HCT116 (cell line): ENCODE measurements around the gene SAG. TPM values are rescaled to one million over a fixed set of nuclear protein-coding genes. Genes with fewer than 3 reads are reported as not detected.
A peak's percentile ranks its signal among the peaks of the same experiment; 100 is the strongest.

Experiments used
- ATAC-seq: fragments of 200-7000 bp; cut with Tn5 transposase; 2 replicates; pipeline ENCODE4 v1.9.1; 2020; ENCODE audit warnings: mild to moderate bottlenecking, moderate library complexity
- BruUV-seq: library from RNA; stranded (reverse); fragments of 400-500 nt; replicated peaks from 2 replicates; lab custom pipeline; 2021; lab: Mats Ljungman, UMichigan
- CTCF ChIA-PET: fragments of 300-600 bp; sonication (Branson Sonifier 250); formaldehyde crosslinking; loops from one replicate; lab custom pipeline; 2021; ENCODE audit warnings: antibody characterized with exemption; lab: Charles Lee
- POLR2A ChIA-PET: fragments of 300-600, 350-600 bp; sonication (Branson Sonifier 250); formaldehyde crosslinking; loops from one replicate; lab custom pipeline; 2021; ENCODE audit warnings: antibody characterized with exemption; lab: Charles Lee
- RAD21 ChIA-PET, 2 experiments: fragments of 300-600 bp; sonication (Branson Sonifier 250); formaldehyde crosslinking; loops; one replicate each; lab custom pipeline; 2023; ENCODE audit warnings: low total read pairs in 2 of 2; ENCODE audit not compliant: uncharacterized antibody in 2 of 2, unreplicated experiment in 2 of 2, low non-redundant PET in 1 of 2; lab: Charles Lee
- DNase-seq: peaks from one replicate; pipeline ENCODE4 v3.0.0-alpha.2; 2010; ENCODE audit warnings: low read depth, low spot score
- H2AFZ ChIP-seq: fragments of 200-600 bp; shearing (Covaris generic), sonication (generic); 2 replicates; pipeline ENCODE4 v1.6.1; 2017; ENCODE audit warnings: low read depth, mixed run types, mixed read lengths, antibody characterized with exemption, low read length; ENCODE audit not compliant: poor library complexity, severe bottlenecking
- H3K27ac ChIP-seq: 2 replicates; pipeline ENCODE4 v1.5.1; 2012; ENCODE audit warnings: low read depth, low read length
- H3K27me3 ChIP-seq: fragments of 200-600 bp; sonication (generic); 2 replicates; pipeline ENCODE4 v1.6.1; 2016; ENCODE audit warnings: mixed run types, low read length, mixed read lengths; ENCODE audit not compliant: insufficient read depth
- H3K36me3 ChIP-seq, 2 experiments: fragments of 200-500 bp in 1 of 2; fragments of 200-600 bp in 1 of 2; sonication (Bioruptor generic) in 1 of 2; sonication (generic) in 1 of 2; 2 replicates each; pipeline versions ENCODE4 v1.5.1 to v1.6.1; 2014 to 2016; ENCODE audit warnings: low read length in 2 of 2, inconsistent platforms in 1 of 2, mixed read lengths in 1 of 2, mixed run types in 1 of 2; ENCODE audit not compliant: insufficient read depth in 2 of 2, control insufficient read depth in 1 of 2
- H3K4me1 ChIP-seq, 2 experiments: fragments of 200-600 bp in 1 of 2; sonication (generic) in 1 of 2; 2 replicates each; pipeline versions ENCODE4 v1.5.1 to v1.6.1; 2012 to 2017; ENCODE audit warnings: low read length in 2 of 2, inconsistent platforms in 1 of 2, mild to moderate bottlenecking in 1 of 2, mixed read lengths in 1 of 2, mixed run types in 1 of 2, moderate library complexity in 1 of 2; ENCODE audit not compliant: insufficient read depth in 2 of 2, control insufficient read depth in 1 of 2
- H3K4me2 ChIP-seq: fragments of 200-600 bp; sonication (generic); 2 replicates; pipeline ENCODE4 v1.6.1; 2017; ENCODE audit warnings: mixed run types, low read length, mixed read lengths
- H3K4me3 ChIP-seq, 2 experiments: fragments of 200-600 bp in 1 of 2; sonication (generic) in 1 of 2; replicated peaks in 1 of 2; 2 replicates each; pipeline ENCODE4 v1.5.1; 2011 to 2016; ENCODE audit warnings: low read length in 2 of 2, control low read depth in 1 of 2, low read depth in 1 of 2, mild to moderate bottlenecking in 1 of 2, mixed read lengths in 1 of 2, mixed run types in 1 of 2
- H3K79me2 ChIP-seq: fragments of 200-600 bp; sonication (generic); 2 replicates; pipeline ENCODE4 v1.6.1; 2017; ENCODE audit warnings: mild to moderate bottlenecking, mixed run types, low read length, moderate library complexity, mixed read lengths; ENCODE audit not compliant: insufficient read depth
- H3K9ac ChIP-seq: fragments of 200-600 bp; sonication (generic); 2 replicates; pipeline ENCODE4 v1.6.1; 2016; ENCODE audit warnings: low read length, mixed read lengths
- H3K9me2 ChIP-seq: fragments of 200-600 bp; sonication (generic), shearing (Covaris generic); 2 replicates; pipeline ENCODE4 v1.6.1; 2017; ENCODE audit warnings: mixed run types, mild to moderate bottlenecking, moderate library complexity; ENCODE audit not compliant: insufficient read depth
- H3K9me3 ChIP-seq, 2 experiments: fragments of 200-500 bp in 1 of 2; fragments of 200-600 bp in 1 of 2; sonication (Bioruptor generic) in 1 of 2; sonication (generic) in 1 of 2; 2 replicates each; pipeline ENCODE4 v1.6.1; 2014 to 2017; ENCODE audit warnings: low read length in 2 of 2, mixed read lengths in 2 of 2, inconsistent platforms in 1 of 2, low read depth in 1 of 2, mild to moderate bottlenecking in 1 of 2, mixed run types in 1 of 2, moderate library complexity in 1 of 2; ENCODE audit not compliant: control insufficient read depth in 1 of 2, insufficient read depth in 1 of 2
- H4K20me1 ChIP-seq: fragments of 200-600 bp; sonication (generic), shearing (Covaris generic); 2 replicates; pipeline ENCODE4 v1.6.1; 2017; ENCODE audit warnings: mixed run types, mild to moderate bottlenecking, moderate library complexity; ENCODE audit not compliant: insufficient read depth
- CBX3 ChIP-seq: IDR thresholded peaks from 2 replicates; pipeline ENCODE4 v1.6.1; 2012; ENCODE audit warnings: low read depth
- CEBPB ChIP-seq: IDR thresholded peaks from 2 replicates; pipeline ENCODE4 v1.6.1; 2012; ENCODE audit warnings: low read depth
- EGR1 ChIP-seq: IDR thresholded peaks from 2 replicates; pipeline ENCODE4 v1.6.1; 2012; ENCODE audit warnings: low read depth
- ELF1 ChIP-seq: IDR thresholded peaks from 2 replicates; pipeline ENCODE4 v1.6.1; 2012; ENCODE audit warnings: low read depth, borderline replicate concordance
- EZH2phosphoT487 ChIP-seq: fragments of 200-600 bp; IDR thresholded peaks from 2 replicates; pipeline ENCODE4 v1.6.1; 2018; ENCODE audit warnings: antibody characterized with exemption, borderline replicate concordance
- POLR2A ChIP-seq: IDR thresholded peaks from 2 replicates; pipeline ENCODE4 v1.7.0; 2011; ENCODE audit warnings: borderline replicate concordance; ENCODE audit not compliant: insufficient read depth, insufficient read length; ENCODE audit errors: extremely low read depth
- RAD21 ChIP-seq: IDR thresholded peaks from 2 replicates; pipeline ENCODE4 v1.6.1; 2012; ENCODE audit warnings: low read depth, mild to moderate bottlenecking
- SRF ChIP-seq: IDR thresholded peaks from 2 replicates; pipeline ENCODE4 v1.6.1; 2012; ENCODE audit warnings: low read depth
- TCF7L2 ChIP-seq: IDR thresholded peaks from 2 replicates; pipeline ENCODE4 v1.7.0; 2011; ENCODE audit warnings: borderline replicate concordance, inconsistent platforms; ENCODE audit not compliant: insufficient read depth, insufficient read length; ENCODE audit errors: extremely low read depth
- YY1 ChIP-seq: IDR thresholded peaks from 2 replicates; pipeline ENCODE4 v1.6.1; 2011; ENCODE audit warnings: low read length, low read depth, moderate library complexity, mild to moderate bottlenecking; ENCODE audit not compliant: insufficient replicate concordance; ENCODE audit errors: extremely low read depth
- intact Hi-C: fragments of 100-400 bp; cut with micrococcal nuclease; formaldehyde crosslinking; loops from 2 replicates; pipeline ENCODE4 v1.10.0; 2022
- total RNA-seq: library from RNA; stranded (reverse); gene quantifications from one replicate; pipeline ENCODE4 v1.2.1, GENCODE V29; 2021; ENCODE audit not compliant: unreplicated experiment
- TF ChIP-seq, protein P1 (sequence below): IDR thresholded peaks from 2 replicates; pipeline ENCODE4 v1.6.1; 2012
- TF ChIP-seq, protein P2 (sequence below): IDR thresholded peaks from 2 replicates; pipeline ENCODE4 v1.6.1; 2012; ENCODE audit warnings: low read depth
- TF ChIP-seq, protein P3 (sequence below), 3 experiments: fragments of 200-600 bp in 1 of 3; sonication (generic) in 1 of 3; IDR thresholded peaks in 2 of 3; conservative IDR thresholded peaks in 1 of 3; 2 replicates each; pipeline ENCODE4 v1.5.1; 2012 to 2017; ENCODE audit warnings: low read depth in 2 of 3, low read length in 2 of 3, antibody characterized with exemption in 1 of 3, borderline replicate concordance in 1 of 3, control low read depth in 1 of 3, mild to moderate bottlenecking in 1 of 3, mixed read lengths in 1 of 3, mixed run types in 1 of 3, moderate library complexity in 1 of 3; ENCODE audit not compliant: insufficient read depth in 1 of 3

Gene SAG
- total RNA-seq, 1 experiment from 2014 or later: not detected

DNA sequence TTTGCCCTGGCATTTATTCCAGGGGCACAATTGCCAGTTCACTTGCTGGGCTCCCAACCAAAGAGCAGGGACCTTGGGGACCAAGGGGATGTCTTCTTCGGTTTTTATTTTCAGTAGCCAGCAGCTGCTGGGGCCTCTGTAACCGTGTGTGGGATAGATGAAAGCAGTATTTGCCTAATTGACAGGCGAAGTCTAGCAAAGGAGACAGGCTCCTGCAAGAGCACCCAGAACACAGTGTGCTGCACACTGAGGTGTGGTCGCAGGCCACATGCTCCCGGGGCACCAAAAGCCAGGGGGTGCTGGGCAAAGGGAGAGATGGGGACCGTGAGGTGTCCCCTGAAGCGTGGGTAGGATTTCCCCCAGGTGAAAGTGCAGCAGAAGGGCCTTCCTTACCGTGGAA lies 5.3 kb downstream of the SAG start:
- Histone ChIP-seq H2AFZ (no peak overlapping the region), H3K27me3 (no peaks in the 10 kb centered on the region), H3K4me2 (no peak overlapping the region), H3K27ac (no peak overlapping the region), H3K4me1 (no peaks in the 10 kb centered on the region), H3K9ac (no peak overlapping the region), H4K20me1 (no peaks in the 10 kb centered on the region), H3K4me3 (no peak overlapping the region), H3K36me3 (no peaks in the 10 kb centered on the region), H3K9me3 (no peaks in the 10 kb centered on the region)
- BruUV-seq: no TSS peak
- CTCF ChIA-PET: no interaction called here
- no peak for DNase-seq
- no peak for ATAC-seq
- TF ChIP-seq ELF1 (no peak), EGR1 (no peak)
- TF ChIP-seq, all 23 proteins: peak for 0
- Histone ChIP-seq H3K9me2 (no peaks in the 10 kb centered on the region), H3K79me2 (no peaks in the 10 kb centered on the region)
- ChIA-PET POLR2A (no interaction called here), RAD21 (no interaction called here)
- intact Hi-C loops: no loop called here

DNA sequence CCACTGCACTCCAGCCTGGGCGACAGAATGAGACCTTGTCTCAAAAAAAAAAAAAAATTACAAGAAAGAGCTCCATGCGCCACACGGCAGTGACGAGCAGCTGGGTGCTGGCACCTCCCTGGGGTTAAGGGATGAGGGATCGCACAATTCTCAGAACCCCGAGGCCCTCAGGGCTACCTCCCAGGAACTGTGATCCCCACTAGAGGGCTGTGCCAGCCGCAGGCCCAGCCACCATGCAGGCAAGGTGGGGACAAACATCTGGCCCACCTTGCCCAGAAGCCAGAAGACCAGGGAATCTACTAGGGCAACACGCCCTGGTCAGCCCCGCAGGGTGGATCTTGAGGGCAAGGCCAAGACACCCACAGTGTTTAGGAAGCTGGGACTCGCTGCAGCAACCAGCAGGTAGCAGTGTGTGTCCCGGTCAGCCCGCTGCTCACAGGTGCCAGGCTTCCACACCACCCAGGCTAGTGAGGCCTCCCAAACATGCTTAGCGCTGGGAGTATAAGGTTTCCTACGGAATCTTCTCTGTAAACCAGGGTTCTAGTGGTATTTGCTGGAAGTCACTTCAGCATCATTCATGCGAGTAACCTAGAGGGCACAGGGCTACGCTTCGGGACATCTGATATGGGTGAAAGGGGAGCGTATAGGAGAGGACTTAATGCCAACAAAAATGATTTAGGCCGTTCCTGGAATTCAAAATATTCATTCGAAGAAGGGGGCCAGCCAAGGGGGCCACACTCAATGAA lies 6.7 kb downstream of the SAG start:
- POLR2A ChIA-PET: no interaction called here
- no peak overlapping the region for H3K9ac ChIP-seq
- no peak overlapping the region for H2AFZ ChIP-seq
- CTCF ChIA-PET: no interaction called here
- no peaks in the 10 kb centered on the region for H3K4me1 ChIP-seq
- H3K9me3 ChIP-seq: no peaks in the 10 kb centered on the region
- H3K27me3 ChIP-seq: no peaks in the 10 kb centered on the region
- ATAC-seq: peak; percentile 30; the same call in 1 of the 2 replicates
- RAD21 ChIA-PET: no interaction called here
- no peaks in the 10 kb centered on the region for H3K36me3 ChIP-seq
- no TSS peak for BruUV-seq
- H3K9me2 ChIP-seq: no peaks in the 10 kb centered on the region
- no peaks in the 10 kb centered on the region for H4K20me1 ChIP-seq
- H3K4me2 ChIP-seq: no peak overlapping the region
- no peaks in the 10 kb centered on the region for H3K79me2 ChIP-seq
- intact Hi-C loops: no loop called here
- H3K27ac ChIP-seq: no peak overlapping the region
- DNase-seq: no peak
- H3K4me3 ChIP-seq: no peak overlapping the region
- TF ChIP-seq, protein P1, sequence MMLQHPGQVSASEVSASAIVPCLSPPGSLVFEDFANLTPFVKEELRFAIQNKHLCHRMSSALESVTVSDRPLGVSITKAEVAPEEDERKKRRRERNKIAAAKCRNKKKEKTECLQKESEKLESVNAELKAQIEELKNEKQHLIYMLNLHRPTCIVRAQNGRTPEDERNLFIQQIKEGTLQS: no peak
- TF ChIP-seq, protein P2, sequence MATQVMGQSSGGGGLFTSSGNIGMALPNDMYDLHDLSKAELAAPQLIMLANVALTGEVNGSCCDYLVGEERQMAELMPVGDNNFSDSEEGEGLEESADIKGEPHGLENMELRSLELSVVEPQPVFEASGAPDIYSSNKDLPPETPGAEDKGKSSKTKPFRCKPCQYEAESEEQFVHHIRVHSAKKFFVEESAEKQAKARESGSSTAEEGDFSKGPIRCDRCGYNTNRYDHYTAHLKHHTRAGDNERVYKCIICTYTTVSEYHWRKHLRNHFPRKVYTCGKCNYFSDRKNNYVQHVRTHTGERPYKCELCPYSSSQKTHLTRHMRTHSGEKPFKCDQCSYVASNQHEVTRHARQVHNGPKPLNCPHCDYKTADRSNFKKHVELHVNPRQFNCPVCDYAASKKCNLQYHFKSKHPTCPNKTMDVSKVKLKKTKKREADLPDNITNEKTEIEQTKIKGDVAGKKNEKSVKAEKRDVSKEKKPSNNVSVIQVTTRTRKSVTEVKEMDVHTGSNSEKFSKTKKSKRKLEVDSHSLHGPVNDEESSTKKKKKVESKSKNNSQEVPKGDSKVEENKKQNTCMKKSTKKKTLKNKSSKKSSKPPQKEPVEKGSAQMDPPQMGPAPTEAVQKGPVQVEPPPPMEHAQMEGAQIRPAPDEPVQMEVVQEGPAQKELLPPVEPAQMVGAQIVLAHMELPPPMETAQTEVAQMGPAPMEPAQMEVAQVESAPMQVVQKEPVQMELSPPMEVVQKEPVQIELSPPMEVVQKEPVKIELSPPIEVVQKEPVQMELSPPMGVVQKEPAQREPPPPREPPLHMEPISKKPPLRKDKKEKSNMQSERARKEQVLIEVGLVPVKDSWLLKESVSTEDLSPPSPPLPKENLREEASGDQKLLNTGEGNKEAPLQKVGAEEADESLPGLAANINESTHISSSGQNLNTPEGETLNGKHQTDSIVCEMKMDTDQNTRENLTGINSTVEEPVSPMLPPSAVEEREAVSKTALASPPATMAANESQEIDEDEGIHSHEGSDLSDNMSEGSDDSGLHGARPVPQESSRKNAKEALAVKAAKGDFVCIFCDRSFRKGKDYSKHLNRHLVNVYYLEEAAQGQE: no peak
- TF ChIP-seq ELF1 (no peak), CEBPB (no peak), RAD21 (no peak), YY1 (no peak), SRF (no peak), TCF7L2 (no peak), CBX3 (no peak), EZH2phosphoT487 (no peak), POLR2A (no peak)
- TF ChIP-seq, protein P3, sequence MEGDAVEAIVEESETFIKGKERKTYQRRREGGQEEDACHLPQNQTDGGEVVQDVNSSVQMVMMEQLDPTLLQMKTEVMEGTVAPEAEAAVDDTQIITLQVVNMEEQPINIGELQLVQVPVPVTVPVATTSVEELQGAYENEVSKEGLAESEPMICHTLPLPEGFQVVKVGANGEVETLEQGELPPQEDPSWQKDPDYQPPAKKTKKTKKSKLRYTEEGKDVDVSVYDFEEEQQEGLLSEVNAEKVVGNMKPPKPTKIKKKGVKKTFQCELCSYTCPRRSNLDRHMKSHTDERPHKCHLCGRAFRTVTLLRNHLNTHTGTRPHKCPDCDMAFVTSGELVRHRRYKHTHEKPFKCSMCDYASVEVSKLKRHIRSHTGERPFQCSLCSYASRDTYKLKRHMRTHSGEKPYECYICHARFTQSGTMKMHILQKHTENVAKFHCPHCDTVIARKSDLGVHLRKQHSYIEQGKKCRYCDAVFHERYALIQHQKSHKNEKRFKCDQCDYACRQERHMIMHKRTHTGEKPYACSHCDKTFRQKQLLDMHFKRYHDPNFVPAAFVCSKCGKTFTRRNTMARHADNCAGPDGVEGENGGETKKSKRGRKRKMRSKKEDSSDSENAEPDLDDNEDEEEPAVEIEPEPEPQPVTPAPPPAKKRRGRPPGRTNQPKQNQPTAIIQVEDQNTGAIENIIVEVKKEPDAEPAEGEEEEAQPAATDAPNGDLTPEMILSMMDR (IDR thresholded peaks at IDR 0.05 in 2 of 3, conservative IDR thresholded peaks at IDR 0.05 in 1 of 3; ENCODE audit: borderline replicate concordance in 1 of 3, insufficient read depth in 1 of 3, low read depth in 2 of 3, low read length in 2 of 3): no peak
